ENCODE data around the gene CDC42BPA.
A peak's percentile ranks its signal among the peaks of the same experiment; 100 is the strongest.
"Not testable (repeated sequence)": the region's sequence is repeated elsewhere in the genome, so short reads cannot be mapped to it uniquely, and the experiment has no call there.

The CDC42BPA gene

DNA sequence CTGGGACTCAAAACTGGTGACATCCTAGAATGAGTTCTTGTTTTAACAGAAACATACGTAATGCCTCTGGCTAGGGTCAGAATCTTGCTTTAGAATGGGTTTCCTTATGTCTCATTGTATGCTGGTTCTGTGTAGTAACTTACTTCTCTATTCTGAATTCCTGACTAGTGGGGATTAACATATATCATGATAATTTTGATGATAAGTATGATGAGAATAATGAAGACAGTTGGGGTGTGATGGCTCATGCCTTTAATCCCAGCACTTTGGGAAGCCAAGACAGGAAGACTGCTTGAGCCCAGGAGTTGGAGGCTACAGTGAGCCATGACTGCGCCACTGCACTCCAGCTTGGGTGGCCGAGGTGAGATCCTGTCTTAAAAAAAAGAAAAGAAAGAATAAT lies 31.7 kb upstream of the CDC42BPA start:
- ATAC-seq (no peak), DNase-seq (no peak)
- Mint-ChIP-seq H3K27me3 (no peaks in the 10 kb centered on the region), H3K4me1 (no peaks in the 10 kb centered on the region), H3K4me3 (no peak overlapping the region), H3K27ac (no peak overlapping the region), H3K9me3 (no peaks in the 10 kb centered on the region)

DNA sequence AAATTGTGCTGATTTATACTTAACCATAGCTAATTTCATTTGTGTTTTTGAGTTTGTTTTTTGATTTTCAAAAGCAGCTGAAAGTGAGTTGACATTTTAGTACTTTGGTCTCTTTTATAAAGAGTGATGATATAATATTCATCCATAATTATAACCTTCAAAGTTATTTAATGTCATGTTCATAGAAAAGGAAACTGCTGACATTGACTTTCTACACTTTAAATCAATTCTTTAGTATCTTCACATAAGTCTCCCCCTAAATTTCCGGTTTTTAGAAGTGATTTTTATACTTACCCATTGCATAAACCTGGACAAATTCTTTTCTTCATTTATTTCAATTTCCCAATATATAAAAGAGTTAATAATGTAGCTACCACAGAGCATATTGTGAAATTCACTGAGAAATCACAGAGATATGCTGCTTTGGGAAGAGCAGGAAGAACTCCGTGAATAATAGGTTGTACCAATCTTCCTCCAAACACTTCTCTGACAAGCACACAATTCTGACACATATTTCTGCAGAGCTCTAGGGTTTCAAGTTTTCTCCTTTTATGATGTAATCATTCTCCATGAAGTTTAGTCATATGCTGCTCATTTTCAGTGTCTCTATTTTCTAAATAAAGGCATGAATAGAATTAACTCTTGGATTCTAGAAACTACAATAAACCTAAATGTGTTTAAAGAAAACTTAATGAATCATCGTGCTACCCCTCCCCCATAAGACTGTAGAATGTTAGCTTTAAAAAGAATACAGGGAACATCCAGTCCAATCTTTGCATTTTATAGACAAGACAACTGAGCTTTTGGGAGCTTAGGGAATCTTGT lies 25.6 kb upstream of the CDC42BPA start:
- ATAC-seq (no peak), DNase-seq (no peak)
- no peaks in the 10 kb centered on the region for H3K27me3 Mint-ChIP-seq
- no peak overlapping the region for H3K27ac Mint-ChIP-seq
- H3K4me1 Mint-ChIP-seq = no peaks in the 10 kb centered on the region
- peaks cover 5 to 6% of the 10 kb centered on the region in 2 donors for H3K9me3 Mint-ChIP-seq
- no peak overlapping the region for H3K4me3 Mint-ChIP-seq

DNA sequence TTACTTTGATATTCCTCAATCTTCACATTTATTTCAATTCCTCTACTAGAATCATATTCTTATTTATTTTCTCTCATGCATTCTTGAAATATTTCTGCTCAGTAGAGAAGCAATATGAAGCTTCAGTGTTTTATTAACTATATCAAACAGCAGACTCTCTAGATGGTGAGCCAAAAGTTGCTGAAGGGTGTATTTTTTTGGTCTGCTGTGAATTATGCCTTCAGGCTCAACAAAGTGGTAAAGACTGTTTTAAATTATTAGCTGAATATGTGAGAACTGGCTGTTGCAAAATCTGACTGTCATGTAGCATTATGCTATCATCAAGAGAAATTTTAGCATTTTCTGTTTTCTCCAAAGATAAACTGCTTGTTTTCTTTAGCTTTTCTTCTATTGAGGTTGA lies 24.9 kb upstream of the CDC42BPA start:
- no peak for DNase-seq

GRCh38 chr1:227342075-227342829 lies 24.0 kb upstream of the CDC42BPA start:
- ATAC-seq (no peak), DNase-seq (no peak)
- Mint-ChIP-seq H3K9me3 (peaks cover 5 to 6% of the 10 kb centered on the region in 2 donors), H3K27ac (no peak overlapping the region), H3K27me3 (no peaks in the 10 kb centered on the region), H3K4me3 (no peak overlapping the region), H3K4me1 (no peaks in the 10 kb centered on the region)

More for the DNA sequence above, 24.9 kb upstream of the CDC42BPA start:
- Mint-ChIP-seq H3K4me3 (no peak overlapping the region), H3K27ac (no peak overlapping the region), H3K27me3 (no peaks in the 10 kb centered on the region), H3K4me1 (no peaks in the 10 kb centered on the region), H3K9me3 (peaks cover 5 to 6% of the 10 kb centered on the region in 2 donors)
- ATAC-seq = no peak

- H3K9me3 Mint-ChIP-seq = peaks cover 0 to 11% of the 10 kb centered on the region in 2 donors
- not testable (repeated sequence) for DNase-seq, ATAC-seq, H3K27ac Mint-ChIP-seq, H3K4me1 Mint-ChIP-seq, H3K4me3 Mint-ChIP-seq, H3K27me3 Mint-ChIP-seq
Observed at GRCh38 chr1:227336136-227336535, 17.8 kb upstream of the CDC42BPA start.

DNA sequence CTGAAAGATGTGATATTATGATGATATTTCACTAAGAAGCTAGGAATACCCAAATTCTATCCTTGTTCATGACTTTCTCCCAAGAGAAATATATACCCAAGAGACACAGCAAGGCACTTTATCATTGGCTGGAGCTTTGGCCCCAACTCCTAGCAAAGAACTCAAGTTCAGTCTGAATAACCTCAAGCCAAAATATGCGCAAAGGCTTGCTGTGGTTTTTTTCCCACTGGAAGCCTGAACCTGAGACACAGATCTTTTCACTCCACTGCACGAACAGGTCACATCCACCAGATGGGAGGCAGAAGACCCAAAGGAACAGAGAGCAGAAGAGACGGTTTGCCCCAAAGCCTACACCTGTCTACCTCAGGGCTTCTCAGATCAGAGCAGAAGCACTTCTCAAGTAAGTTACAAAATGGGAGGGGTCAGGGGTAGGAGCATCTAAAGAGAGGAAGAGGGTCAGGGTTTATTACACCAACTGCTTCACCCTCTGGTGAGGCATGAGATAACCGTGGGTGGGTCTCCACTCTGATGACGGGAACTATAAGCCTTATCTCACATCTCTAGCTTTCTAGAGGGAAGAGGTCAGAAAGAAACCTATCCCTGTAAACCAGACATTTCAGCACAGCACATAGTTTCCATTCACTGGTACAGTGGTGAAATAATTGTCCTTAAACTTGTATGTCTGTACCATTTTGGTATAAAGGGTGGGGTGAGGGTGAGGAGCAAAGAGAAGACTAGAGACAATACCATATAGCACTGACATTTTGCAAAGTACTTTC lies 17.1 kb upstream of the CDC42BPA start:
- Mint-ChIP-seq H3K27ac (no peak overlapping the region), H3K4me3 (no peak overlapping the region), H3K9me3 (peaks cover 0 to 11% of the 10 kb centered on the region in 2 donors), H3K4me1 (no peaks in the 10 kb centered on the region), H3K27me3 (peaks cover 9% of the 10 kb centered on the region)
- DNase-seq (no peak), ATAC-seq (no peak)

- no peak for DNase-seq
- peaks cover 19% of the 10 kb centered on the region for H3K27me3 Mint-ChIP-seq
- ATAC-seq = no peak
- no peak overlapping the region for H3K27ac Mint-ChIP-seq
- no peaks in the 10 kb centered on the region for H3K4me1 Mint-ChIP-seq
- peaks cover 0 to 11% of the 10 kb centered on the region in 2 donors for H3K9me3 Mint-ChIP-seq
- H3K4me3 Mint-ChIP-seq = no peak overlapping the region
Observed at GRCh38 chr1:227333423-227333822, 15.1 kb upstream of the CDC42BPA start.

DNA sequence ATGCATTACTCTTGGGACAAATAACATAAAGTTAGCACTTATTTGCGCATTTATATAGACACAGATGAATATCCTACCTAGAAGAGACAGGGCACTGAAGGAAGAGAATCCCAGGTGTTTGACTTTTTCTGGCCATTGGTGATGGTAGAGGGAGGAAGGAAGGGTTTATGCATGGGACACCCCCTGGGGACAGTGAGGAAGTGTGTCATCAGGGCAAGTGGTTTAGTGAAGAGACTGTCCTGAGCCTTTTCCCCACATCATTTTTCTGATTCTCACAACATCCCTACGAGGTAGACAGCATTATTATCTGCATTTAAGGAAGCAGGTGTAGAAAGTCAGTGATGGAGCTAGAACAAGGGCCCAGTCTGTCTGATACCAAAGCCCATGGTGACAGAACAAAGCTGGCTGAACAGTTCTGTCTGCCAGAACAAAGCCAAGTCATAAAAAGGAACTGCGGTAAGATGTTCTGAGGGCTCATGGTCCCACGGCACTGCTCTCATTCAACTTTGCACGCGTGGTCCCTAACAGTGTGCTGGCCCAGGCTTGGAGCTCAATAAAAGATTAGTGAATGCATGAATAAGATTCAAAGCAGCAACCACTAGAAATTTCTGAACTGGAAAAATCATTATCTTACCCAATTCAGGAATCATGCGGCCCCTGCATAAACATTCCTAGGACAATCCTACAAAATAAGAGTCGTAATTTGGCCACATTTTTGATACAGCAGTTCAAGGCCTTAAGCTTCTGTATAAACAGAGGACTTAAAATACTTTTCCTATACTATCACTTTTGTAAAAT lies 12.2 kb upstream of the CDC42BPA start:
- DNase-seq (no peak), ATAC-seq (peak; percentile 46)
- Mint-ChIP-seq H3K27me3 (peaks cover 19% of the 10 kb centered on the region), H3K9me3 (peaks cover 0 to 11% of the 10 kb centered on the region in 2 donors), H3K27ac (no peak overlapping the region), H3K4me3 (no peak overlapping the region), H3K4me1 (no peaks in the 10 kb centered on the region)

DNA sequence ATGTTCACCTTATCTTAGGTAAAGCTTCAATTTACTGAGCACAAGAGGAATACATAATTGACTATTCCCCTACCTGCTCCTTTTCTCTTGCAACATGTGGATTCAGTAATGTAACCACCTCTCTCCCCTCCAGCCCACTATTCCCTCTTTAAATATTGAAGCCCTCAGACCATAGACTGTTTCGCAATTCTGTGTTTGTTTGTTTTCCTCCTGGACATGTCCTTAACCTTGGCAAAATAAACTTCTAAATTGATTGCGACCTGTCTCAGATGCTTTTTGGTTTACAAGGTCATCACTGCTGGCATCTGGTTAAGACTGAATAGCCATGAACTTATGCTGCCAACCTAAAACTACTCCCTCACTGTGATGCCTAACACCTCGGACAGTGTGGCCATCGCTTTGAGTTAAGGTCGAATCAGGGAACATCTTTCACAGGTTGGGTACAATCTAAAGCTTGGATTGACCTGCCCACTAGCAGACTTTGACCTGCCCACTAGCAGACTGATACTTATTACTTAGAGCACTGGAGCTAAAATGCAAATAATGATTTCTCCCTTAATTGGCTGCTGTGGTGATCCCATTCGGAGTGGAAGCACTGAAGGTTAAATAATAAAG lies 10.2 kb upstream of the CDC42BPA start:
- DNase-seq (no peak), ATAC-seq (no peak)
- Mint-ChIP-seq H3K27ac (no peak overlapping the region), H3K27me3 (peaks cover 25% of the 10 kb centered on the region), H3K4me3 (no peak overlapping the region), H3K9me3 (peaks cover 0 to 7% of the 10 kb centered on the region in 2 donors), H3K4me1 (no peaks in the 10 kb centered on the region)

GRCh38 chr1:227325156-227325555 lies 6.9 kb upstream of the CDC42BPA start:
- no peak for DNase-seq
- Mint-ChIP-seq H3K27ac (no peak overlapping the region), H3K4me1 (no peaks in the 10 kb centered on the region), H3K27me3 (peaks cover 36% of the 10 kb centered on the region), H3K4me3 (no peak overlapping the region), H3K9me3 (no peaks in the 10 kb centered on the region)
- no peak for ATAC-seq

DNA sequence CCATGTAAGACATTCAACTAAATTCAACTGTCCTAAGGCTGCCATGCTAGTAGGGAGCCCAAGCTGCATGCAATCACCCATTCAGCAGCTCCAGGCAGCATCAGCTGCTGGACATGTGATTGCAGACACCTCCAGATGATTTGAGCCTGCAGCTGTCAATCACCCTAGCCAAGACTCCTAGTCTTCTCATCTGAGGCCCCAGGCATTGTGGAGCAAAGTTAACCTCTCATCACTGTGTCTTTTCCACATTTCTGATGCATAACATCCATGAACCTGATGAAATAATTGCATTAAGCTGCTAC lies 5.6 kb upstream of the CDC42BPA start:
- Mint-ChIP-seq H3K27ac (no peak overlapping the region), H3K9me3 (no peaks in the 10 kb centered on the region), H3K27me3 (peaks cover 41% of the 10 kb centered on the region), H3K4me3 (no peak overlapping the region), H3K4me1 (peaks cover 4% of the 10 kb centered on the region)
- ATAC-seq = no peak
- DNase-seq = no peak

DNA sequence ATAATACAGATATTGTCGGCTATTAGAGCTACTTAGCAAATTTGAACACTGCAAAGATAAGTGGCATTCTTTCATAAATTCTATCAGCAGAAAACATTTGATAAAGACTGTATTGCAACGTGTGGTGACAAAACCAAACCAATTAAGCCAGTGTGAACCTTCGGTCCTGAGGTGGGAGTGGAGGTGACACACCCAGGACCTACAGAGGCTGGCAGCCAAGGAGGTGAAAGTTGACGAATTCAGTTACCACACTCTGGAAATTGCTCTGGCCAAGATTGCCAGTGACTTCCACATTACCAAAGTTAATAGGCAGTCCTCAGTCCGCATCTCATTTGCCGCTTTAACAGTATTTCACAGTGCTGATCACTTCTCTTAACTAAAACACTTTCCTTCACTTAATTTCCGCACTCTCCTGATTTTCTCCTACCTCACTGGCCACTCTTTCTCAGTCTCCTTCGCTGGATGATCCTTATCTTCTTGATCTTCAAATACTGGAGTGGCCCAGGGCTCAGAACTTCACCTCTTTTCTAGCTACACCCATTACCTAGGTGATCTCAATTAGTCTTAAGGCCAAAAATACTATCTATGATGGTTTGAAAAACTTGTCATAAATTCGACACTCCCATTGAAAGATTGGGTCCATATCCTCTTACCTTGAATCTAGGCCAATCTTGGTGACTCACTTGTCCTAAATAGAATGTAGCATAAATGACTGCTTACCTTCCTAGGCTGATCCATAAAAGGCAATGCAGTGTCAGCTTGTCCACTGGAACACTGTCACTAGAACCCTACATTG lies 5.1 kb upstream of the CDC42BPA start:
- H3K4me3 Mint-ChIP-seq = no peak overlapping the region

GRCh38 chr1:227322376-227322775 lies 4.1 kb upstream of the CDC42BPA start:
- no peak overlapping the region for H3K4me3 Mint-ChIP-seq
- DNase-seq = no peak
- no peak overlapping the region for H3K27ac Mint-ChIP-seq
- ATAC-seq = no peak
- H3K27me3 Mint-ChIP-seq = peaks cover 49% of the 10 kb centered on the region
- no peaks in the 10 kb centered on the region for H3K9me3 Mint-ChIP-seq
- peaks cover 6% of the 10 kb centered on the region for H3K4me1 Mint-ChIP-seq

More for the DNA sequence above, 5.1 kb upstream of the CDC42BPA start:
- peaks cover 6% of the 10 kb centered on the region for H3K4me1 Mint-ChIP-seq
- DNase-seq (no peak), ATAC-seq (no peak)
- no peak overlapping the region for H3K27ac Mint-ChIP-seq
- H3K9me3 Mint-ChIP-seq = no peaks in the 10 kb centered on the region
- H3K27me3 Mint-ChIP-seq = peaks cover 46% of the 10 kb centered on the region

DNA sequence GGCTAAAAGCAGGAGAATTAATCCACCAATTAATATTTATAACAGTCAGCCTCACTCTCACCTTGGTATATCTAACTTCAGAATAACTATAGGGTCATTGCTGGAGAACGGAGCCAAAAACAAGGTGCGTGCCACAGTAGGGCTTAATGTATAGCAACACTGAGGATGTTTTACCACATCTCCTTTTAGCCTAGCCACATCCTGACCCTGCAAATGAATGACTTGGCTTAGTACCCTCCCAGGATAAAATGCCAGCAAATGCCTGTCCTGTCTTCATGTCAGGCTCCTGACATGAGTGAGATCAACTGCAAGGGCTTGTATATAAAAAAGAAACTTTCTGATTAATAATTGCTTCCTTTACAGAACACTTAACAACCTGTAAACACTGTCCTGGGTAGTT lies 2.7 kb upstream of the CDC42BPA start:
- peaks cover 62% of the 10 kb centered on the region for H3K27me3 Mint-ChIP-seq
- H3K4me1 Mint-ChIP-seq = peaks cover 6% of the 10 kb centered on the region
- ATAC-seq = peak; percentile 57
- no peaks in the 10 kb centered on the region for H3K9me3 Mint-ChIP-seq
- no peak overlapping the region for H3K27ac Mint-ChIP-seq
- H3K4me3 Mint-ChIP-seq = no peak overlapping the region
- DNase-seq = no peak

All from stimulated activated naive CD8-positive, alpha-beta T cell treated with anti-CD3 and anti-CD28 coated beads, Interleukin-15, amount 100 ng/mL, for 72 hours (primary cell).